HepG2 (cell line): ENCODE measurements around the gene RFC2. TPM values are rescaled to one million over a fixed set of nuclear protein-coding genes. Genes with fewer than 3 reads are reported as not detected.

Experiments used
- AGO2 ChIP-seq: fragments of 200-400 bp; formaldehyde crosslinking; optimal IDR thresholded peaks from 2 replicates; pipeline ENCODE3; 2017; ENCODE audit warnings: mild to moderate bottlenecking, low read depth, low read length, moderate library complexity
- ATF7-NPFF ChIP-seq: sonication (generic); formaldehyde crosslinking; IDR thresholded peaks from 2 replicates; pipeline ENCODE4 v1.8.1; 2023; ENCODE audit warnings: mild to moderate bottlenecking, low read depth, missing genetic modification reagents, moderate library complexity
- ISX ChIP-seq: sonication (generic); formaldehyde crosslinking; conservative IDR thresholded peaks from 2 replicates; pipeline ENCODE4 v1.5.0; 2020; ENCODE audit warnings: missing genetic modification reagents
- MIER3 ChIP-seq: IDR thresholded peaks from 2 replicates; pipeline ENCODE4 v1.6.1; 2016; ENCODE audit warnings: missing compliant biosample characterization, borderline replicate concordance
- MLXIP ChIP-seq: sonication (generic); formaldehyde crosslinking; IDR thresholded peaks from 2 replicates; pipeline ENCODE4 v1.9.0; 2021; ENCODE audit warnings: missing genetic modification reagents, borderline replicate concordance
- SKI ChIP-seq: fragments of 450-650 bp; IDR thresholded peaks from one replicate; pipeline ENCODE4 v1.6.1; 2018; ENCODE audit warnings: mild to moderate bottlenecking; ENCODE audit not compliant: partially characterized antibody
- ZBTB7A ChIP-seq: sonication (generic); formaldehyde crosslinking; IDR thresholded peaks from 2 replicates; pipeline ENCODE4 v1.8.0; 2022; ENCODE audit warnings: mild to moderate bottlenecking, missing genetic modification reagents
- ZNF136 ChIP-seq: sonication (generic); formaldehyde crosslinking; IDR thresholded peaks from 2 replicates; pipeline ENCODE4 v1.8.1; 2022; ENCODE audit warnings: low read depth, mild to moderate bottlenecking, moderate library complexity, missing genetic modification reagents
- ZNF263 ChIP-seq: sonication (generic); formaldehyde crosslinking; IDR thresholded peaks from 2 replicates; pipeline ENCODE4 v1.4.0; 2020; ENCODE audit warnings: missing genetic modification reagents
- ZNF354B ChIP-seq: sonication (generic); formaldehyde crosslinking; IDR thresholded peaks from 2 replicates; pipeline ENCODE4 v1.8.0; 2022; ENCODE audit warnings: mild to moderate bottlenecking, missing genetic modification reagents
- ZNF407 ChIP-seq: sonication (generic); formaldehyde crosslinking; IDR thresholded peaks from one replicate; pipeline ENCODE4 v1.5.1; 2020; ENCODE audit warnings: mild to moderate bottlenecking, missing genetic modification reagents; ENCODE audit errors: not compliant biosample characterization
- ZNF512 ChIP-seq: sonication (generic); formaldehyde crosslinking; IDR thresholded peaks from 2 replicates; pipeline ENCODE4 v1.4.0; 2020; ENCODE audit warnings: mild to moderate bottlenecking, missing genetic modification reagents
- ZNF839 ChIP-seq: sonication (generic); formaldehyde crosslinking; IDR thresholded peaks from 2 replicates; pipeline ENCODE4 v1.4.0; 2020; ENCODE audit warnings: missing genetic modification reagents, mild to moderate bottlenecking, borderline replicate concordance
- ZSCAN20 ChIP-seq: sonication (generic); formaldehyde crosslinking; IDR thresholded peaks from 2 replicates; pipeline ENCODE4 v1.4.0; 2020; ENCODE audit warnings: missing genetic modification reagents, mild to moderate bottlenecking, borderline replicate concordance
- ZSCAN31 ChIP-seq: sonication (generic); formaldehyde crosslinking; IDR thresholded peaks from 2 replicates; pipeline ENCODE4 v1.5.0; 2020; ENCODE audit warnings: low read depth, mild to moderate bottlenecking, missing genetic modification reagents
- polyA plus RNA-seq, 8 experiments: library from polyadenylated mRNA; depleted of rRNA in 3 of 8; stranded (reverse) in 7 of 8; unstranded in 1 of 8; fragments of >200 nt; fragmentation: Illumina TruSeq in 4 of 8; extraction: Trizol in 4 of 8; gene quantifications; 2 replicates each; pipeline versions ENCODE4 v1.2.1 to v1.2.3, GENCODE V29; 2011 to 2016; ENCODE audit warnings: low read depth in 4 of 8, missing spikeins in 1 of 8, mixed read lengths in 1 of 8; ENCODE audit not compliant: insufficient read depth in 1 of 8
- total RNA-seq, 5 experiments: library from RNA; depleted of rRNA; stranded (reverse); fragments of >200 nt; fragmentation: Illumina TruSeq; extraction: Trizol; gene quantifications; 2 replicates each; pipeline ENCODE4 v1.2.3, GENCODE V29; 2016; ENCODE audit warnings: low read depth in 1 of 5

RFC2 gene
- total and polyA plus RNA-seq, 2 of the 13 experiments (the other 11 are each of a cell fraction or from before 2014, with no cell fraction given), result 14.6 to 43.5 TPM

GRCh38 chr7:74292757-74293576 is 38.8 kb upstream of the RFC2 start (continued):
- TF ChIP-seq ZNF512, result no peak
- TF ChIP-seq ZNF407, result no peak
- no peak for TF ChIP-seq MLXIP (CRISPR knock-in tag)
- TF ChIP-seq ZNF354B, result no peak
- TF ChIP-seq SKI, result peak; percentile 59
- no peak for TF ChIP-seq ZSCAN20 (CRISPR knock-in tag)
- peak; percentile 68; the same call in 1 of the 2 replicates for TF ChIP-seq ZBTB7A (CRISPR knock-in tag)
- no peak for TF ChIP-seq ZNF136 (CRISPR knock-in tag)
- peak; percentile 59 for TF ChIP-seq AGO2
- TF ChIP-seq ISX (CRISPR knock-in tag), result no peak
- 0 out of 2 replicates have a peak, but pooled peaks have one; percentile 49 for TF ChIP-seq ATF7-NPFF (CRISPR knock-in tag)
- peak; percentile 67; the same call in 1 of the 2 replicates for TF ChIP-seq MIER3 (CRISPR knock-in tag)
- TF ChIP-seq ZSCAN31 (CRISPR knock-in tag), result no peak; the same call in 1 of the 2 replicates
- 0 out of 2 replicates have a peak, but pooled peaks have one; percentile 27 for TF ChIP-seq ZNF839 (CRISPR knock-in tag)
- peak; percentile 53; the same call in 1 of the 2 replicates for TF ChIP-seq ZNF263 (CRISPR knock-in tag)
